H1 (cell line): ENCODE measurements around the gene LCNL1. TPM values are rescaled to one million over a fixed set of nuclear protein-coding genes. Genes with fewer than 3 reads are reported as not detected.

Experiments
- CTCF ChIA-PET: fragments of 300-600 bp; sonication (Branson Sonifier 250); formaldehyde crosslinking; loops from one replicate; lab custom pipeline; 2021; ENCODE audit not compliant: partially characterized antibody; lab: Charles Lee
- POLR2A ChIA-PET: fragments of 300-600 bp; sonication (Branson Sonifier 250); formaldehyde crosslinking; loops from one replicate; lab custom pipeline; 2021; ENCODE audit warnings: inconsistent platforms; ENCODE audit not compliant: partially characterized antibody; lab: Charles Lee
- DNase-seq, 2 experiments: peaks; one replicate each; pipeline versions ENCODE4 v3.0.0 to v3.0.0-alpha.2; 2010 to 2022; ENCODE audit warnings: low spot score in 2 of 2, low read depth in 1 of 2, mixed read lengths in 1 of 2
- FAIRE-seq: peaks from 2 replicates; lab custom pipeline; 2011; peaks lifted over from hg19 to GRCh38; lab: Jason Lieb, UNC
- H2AFZ ChIP-seq: 2 replicates; pipeline ENCODE4 v1.8.1; 2012; ENCODE audit warnings: low read length, inconsistent platforms
- H2AK5ac ChIP-seq: 2 replicates; pipeline ENCODE4 v1.6.1; 2013; ENCODE audit warnings: low read depth, low read length
- H2BK120ac ChIP-seq: replicated peaks from 2 replicates; pipeline ENCODE3; 2013; ENCODE audit warnings: low read depth, low read length, inconsistent platforms
- H2BK12ac ChIP-seq: 2 replicates; pipeline ENCODE4 v1.6.1; 2013; ENCODE audit warnings: low read depth, low read length
- H2BK15ac ChIP-seq: 2 replicates; pipeline ENCODE4 v1.6.1; 2013; ENCODE audit warnings: low read length
- H2BK20ac ChIP-seq: 2 replicates; pipeline ENCODE4 v1.6.1; 2013; ENCODE audit warnings: low read length
- H2BK5ac ChIP-seq: 2 replicates; pipeline ENCODE4 v1.6.1; 2013; ENCODE audit warnings: low read depth, low read length
- H3K14ac ChIP-seq: 2 replicates; pipeline ENCODE4 v1.6.1; 2013; ENCODE audit warnings: inconsistent platforms; ENCODE audit not compliant: insufficient read length
- H3K18ac ChIP-seq: 2 replicates; pipeline ENCODE4 v1.6.1; 2013; ENCODE audit warnings: low read length; ENCODE audit errors: extremely low read depth
- H3K23ac ChIP-seq: 2 replicates; pipeline ENCODE4 v1.6.1; 2013; ENCODE audit warnings: inconsistent platforms; ENCODE audit not compliant: insufficient read length
- H3K23me2 ChIP-seq: 2 replicates; pipeline ENCODE4 v1.6.1; 2013; ENCODE audit warnings: low read depth, low read length
- H3K27ac ChIP-seq: 2 replicates; pipeline ENCODE4 v1.6.1; 2011; ENCODE audit warnings: low read depth, low read length, inconsistent platforms
- H3K27me3 ChIP-seq, 4 experiments: replicated peaks in 1 of 4; 1 replicate in 1 of 4; 2 replicates in 3 of 4; pipeline versions ENCODE4 v1.6.1 to v1.8.1; 2011 to 2013; ENCODE audit warnings: low read length in 3 of 4, mild to moderate bottlenecking in 3 of 4, inconsistent platforms in 2 of 4, mixed read lengths in 2 of 4, moderate library complexity in 1 of 4; ENCODE audit not compliant: control insufficient read depth in 3 of 4, insufficient read depth in 3 of 4; ENCODE audit errors: extremely low read depth in 1 of 4
- H3K36me3 ChIP-seq, 4 experiments: 2 replicates each; pipeline versions ENCODE4 v1.6.1 to v1.8.1; 2011 to 2013; ENCODE audit warnings: mild to moderate bottlenecking in 4 of 4, low read length in 3 of 4, moderate library complexity in 2 of 4, control low read depth in 1 of 4, inconsistent platforms in 1 of 4; ENCODE audit not compliant: insufficient read depth in 4 of 4, control insufficient read depth in 2 of 4
- H3K4ac ChIP-seq: replicated peaks from 2 replicates; pipeline ENCODE3; 2013; ENCODE audit warnings: low read length, low read depth, mixed read lengths, inconsistent platforms; ENCODE audit not compliant: insufficient read length
- H3K4me1 ChIP-seq, 4 experiments: replicated peaks in 1 of 4; 1 replicate in 1 of 4; 2 replicates in 3 of 4; pipeline versions ENCODE4 v1.6.1 to v1.8.1; 2011 to 2013; ENCODE audit warnings: low read length in 3 of 4, inconsistent platforms in 2 of 4, mixed read lengths in 1 of 4; ENCODE audit not compliant: insufficient read depth in 4 of 4, control insufficient read depth in 3 of 4
- H3K4me2 ChIP-seq, 2 experiments: 2 replicates each; pipeline versions ENCODE4 v1.6.1 to v1.8.1; 2011 to 2013; ENCODE audit warnings: low read depth in 2 of 2, low read length in 2 of 2, control low read depth in 1 of 2, inconsistent platforms in 1 of 2, mild to moderate bottlenecking in 1 of 2; ENCODE audit not compliant: insufficient read depth in 1 of 2
- H3K4me3 ChIP-seq, 4 experiments: fragments of 200-600, 300-600 bp in 1 of 4; sonication (generic), shearing (Covaris generic), sonication (Bioruptor Twin) in 1 of 4; 2 replicates each; pipeline versions ENCODE4 v1.5.1 to v1.8.1; 2011 to 2016; ENCODE audit warnings: low read length in 4 of 4, low read depth in 3 of 4, control low read depth in 2 of 4, inconsistent platforms in 2 of 4, mild to moderate bottlenecking in 2 of 4, mixed read lengths in 1 of 4, moderate library complexity in 1 of 4; ENCODE audit not compliant: insufficient read depth in 2 of 4; ENCODE audit errors: extremely low read depth in 1 of 4
- H3K56ac ChIP-seq: replicated peaks from 2 replicates; pipeline ENCODE3; 2013; ENCODE audit warnings: low read depth, mild to moderate bottlenecking, mixed read lengths, low read length, inconsistent platforms; ENCODE audit not compliant: insufficient read length
- H3K79me1 ChIP-seq: 2 replicates; pipeline ENCODE4 v1.6.1; 2013; ENCODE audit warnings: low read depth, low read length, control low read depth
- H3K79me2 ChIP-seq, 2 experiments: 2 replicates each; pipeline versions ENCODE4 v1.6.1 to v1.8.1; 2012 to 2013; ENCODE audit warnings: low read length in 2 of 2, mild to moderate bottlenecking in 2 of 2, inconsistent platforms in 1 of 2; ENCODE audit not compliant: insufficient read depth in 2 of 2, control insufficient read depth in 1 of 2
- H3K9ac ChIP-seq, 4 experiments: replicated peaks in 1 of 4; 1 replicate in 1 of 4; 2 replicates in 3 of 4; pipeline versions ENCODE4 v1.6.1 to v1.8.1; 2011 to 2013; ENCODE audit warnings: low read depth in 3 of 4, low read length in 3 of 4, control low read depth in 2 of 4, mild to moderate bottlenecking in 2 of 4, moderate library complexity in 2 of 4, inconsistent platforms in 1 of 4; ENCODE audit errors: extremely low read depth in 1 of 4
- H3K9me3 ChIP-seq, 2 experiments: 2 replicates each; pipeline versions ENCODE4 v1.6.1 to v1.8.1; 2012 to 2013; ENCODE audit warnings: mild to moderate bottlenecking in 2 of 2, moderate library complexity in 2 of 2, control low read depth in 1 of 2, inconsistent platforms in 1 of 2, low read depth in 1 of 2, low read length in 1 of 2, mixed read lengths in 1 of 2; ENCODE audit not compliant: insufficient read depth in 2 of 2
- H4K20me1 ChIP-seq, 2 experiments: replicated peaks in 1 of 2; 2 replicates each; pipeline versions ENCODE3 to v1.8.1; 2011 to 2013; ENCODE audit warnings: inconsistent platforms in 2 of 2, low read length in 2 of 2, mild to moderate bottlenecking in 1 of 2; ENCODE audit not compliant: insufficient read depth in 2 of 2, control insufficient read depth in 1 of 2
- H4K5ac ChIP-seq: 2 replicates; pipeline ENCODE4 v1.6.1; 2013; ENCODE audit warnings: low read length, low read depth, mixed read lengths, inconsistent platforms; ENCODE audit not compliant: insufficient read length
- H4K8ac ChIP-seq: 2 replicates; pipeline ENCODE4 v1.8.0; 2013; ENCODE audit warnings: mild to moderate bottlenecking, moderate library complexity, low read length, inconsistent platforms; ENCODE audit not compliant: insufficient read depth; ENCODE audit errors: extremely low read depth
- H4K91ac ChIP-seq: replicated peaks from 2 replicates; pipeline ENCODE3; 2013; ENCODE audit warnings: low read length, mixed read lengths, inconsistent platforms; ENCODE audit not compliant: insufficient read length
- GABPA ChIP-seq: IDR thresholded peaks from 2 replicates; pipeline ENCODE4 v1.6.1; 2011; ENCODE audit warnings: mild to moderate bottlenecking, low read length, moderate library complexity, borderline replicate concordance; ENCODE audit not compliant: insufficient read depth
- MAX ChIP-seq: IDR thresholded peaks from 2 replicates; pipeline ENCODE4 v1.6.1; 2012; ENCODE audit warnings: inconsistent platforms
- SAP30 ChIP-seq: fragments of 300-600 bp; sonication (generic); IDR thresholded peaks from 2 replicates; pipeline ENCODE4 v1.7.1; 2012; ENCODE audit warnings: low read length, moderate library complexity, mild to moderate bottlenecking, inconsistent platforms; ENCODE audit not compliant: insufficient read depth, insufficient replicate concordance
- WGBS, 2 experiments: shearing (Covaris generic) in 1 of 2; methylation state at CpG; one replicate each; pipeline versions ENCODE4 v1.1.6 to v1.1.7; 2013 to 2015; ENCODE audit warnings: low lambda C conversion rate in 2 of 2, mixed read lengths in 2 of 2, inconsistent platforms in 1 of 2, low coverage in 1 of 2, missing lambda C conversion rate in 1 of 2; ENCODE audit not compliant: insufficient replicate concordance in 2 of 2, insufficient coverage in 1 of 2, insufficient read length in 1 of 2; ENCODE audit errors: extremely low coverage in 1 of 2, missing lambda C conversion rate in 1 of 2; 5-methylcytosine and 5-hydroxymethylcytosine counted together
- polyA plus RNA-seq, 7 experiments: library from polyadenylated mRNA; depleted of rRNA in 3 of 7; stranded (reverse) in 5 of 7; unstranded in 2 of 7; fragments of >200 nt in 5 of 7; fragments of 200-250 nt in 2 of 7; gene quantifications; 1 replicate in 5 of 7; 2 replicates in 1 of 7; 4 replicates in 1 of 7; pipeline versions ENCODE4 v1.2.1 to v1.2.3, GENCODE V29; 2011 to 2013; ENCODE audit warnings: missing spikeins in 2 of 7, mixed read lengths in 2 of 7
- total RNA-seq: library from RNA; stranded (reverse); fragmentation: NEBNext Ultra II Directional; extraction: Animal tissue kit (Norgen Biotek cat#: 25700); gene quantifications from 2 replicates; pipeline ENCODE4 v1.2.1, GENCODE V29; 2021

Gene LCNL1
- total and polyA plus RNA-seq, 2 of the 8 experiments (the other 6 are each of a cell fraction or from before 2014, with no cell fraction given) = 0.11 TPM; not detected in 1

DNA sequence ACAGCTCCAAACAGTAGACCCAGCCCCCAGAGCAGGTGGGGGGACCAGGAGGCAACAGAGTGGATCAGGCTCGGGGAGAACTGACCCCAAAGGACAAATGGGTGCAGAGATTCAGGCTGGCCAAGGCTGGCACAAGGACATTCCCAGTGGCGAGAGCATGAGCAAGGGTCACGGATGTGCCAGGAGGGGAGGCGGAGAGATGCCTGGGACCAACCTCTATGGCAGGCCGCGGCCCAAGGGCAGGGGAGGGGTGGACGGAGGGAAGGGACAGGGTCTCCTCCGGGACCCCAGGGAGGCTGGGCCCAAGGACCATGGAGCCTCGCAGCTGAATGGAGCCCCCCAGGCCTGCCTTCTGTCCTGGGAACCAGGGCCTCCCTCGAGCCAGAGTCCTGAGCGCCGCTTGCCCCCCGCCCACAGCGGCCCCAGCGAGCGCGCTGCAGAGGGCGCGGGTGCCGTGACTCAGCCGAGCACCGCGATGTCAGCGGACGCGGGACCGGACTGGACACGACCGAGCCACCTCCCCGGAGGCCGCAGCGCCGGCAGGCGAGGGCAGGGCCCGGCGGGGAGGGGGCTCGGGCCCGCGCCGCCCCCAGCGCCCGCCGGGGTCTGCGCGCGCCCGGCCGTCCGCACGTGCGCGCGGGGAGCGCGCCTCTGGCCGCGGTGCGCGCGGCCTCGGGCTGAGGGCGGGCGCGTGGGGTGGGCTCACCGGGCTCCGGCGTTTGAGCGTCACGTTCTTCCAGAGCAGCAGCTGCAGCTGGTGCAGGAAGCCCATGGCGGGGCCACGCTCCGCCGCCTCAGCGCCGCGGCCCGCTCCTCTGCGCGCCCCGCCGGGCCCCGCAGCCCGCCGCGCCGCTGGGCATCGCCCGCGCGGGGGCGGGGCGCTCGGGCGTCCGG lies 44.8 kb downstream of the LCNL1 start, which contains the start of gene ABCA2:
TSS of gene ABCA2 (minus strand) at position 869 of the 894 bp plus-strand sequence. CDS start at position 772, 97 bp downstream.
- Histone ChIP-seq H3K4me1 (peaks cover 0 to 11% (median 3%) of the 10 kb centered on the region in 4 experiments; a peak in 5 of 7 replicates), H3K79me2 (no peaks in the 10 kb centered on the region), H2AFZ (peak within 1 kb of the TSS; percentile 82; the same call in 1 of the 2 replicates), H2BK12ac (no peak within 1 kb of the TSS; the same call in 1 of the 2 replicates), H4K5ac (no peak within 1 kb of the TSS), H3K36me3 (no peaks in the 10 kb centered on the region), H3K79me1 (no peaks in the 10 kb centered on the region), H3K4me2 (peak within 1 kb of the TSS; percentile 39 to 91), H3K23me2 (peaks cover 4% of the 10 kb centered on the region; the same call in 1 of the 2 replicates), H3K56ac (no peak within 1 kb of the TSS), H4K91ac (peak within 1 kb of the TSS; percentile 59), H3K18ac (peak within 1 kb of the TSS; percentile 60), H4K20me1 (peaks cover 0 to 4% of the 10 kb centered on the region in 2 experiments), H3K4me3 (peak within 1 kb of the TSS; percentile 37 to 78 (median 46)), H2BK5ac (no peak within 1 kb of the TSS), H2BK15ac (peak within 1 kb of the TSS; percentile 88; the same call in 1 of the 2 replicates), H3K27ac (no peak within 1 kb of the TSS), H3K27me3 (peaks cover 1 to 27% (median 15%) of the 10 kb centered on the region in 4 experiments; a peak in 6 of 7 replicates), H3K4ac (peak within 1 kb of the TSS; percentile 80), H3K9ac (no peak within 1 kb of the TSS; a peak in 2 of 7 replicates), H3K9me3 (no peaks in the 10 kb centered on the region), H4K8ac (peak within 1 kb of the TSS; percentile 46), H2AK5ac (no peak within 1 kb of the TSS), H2BK120ac (no peak within 1 kb of the TSS), H2BK20ac (no peak within 1 kb of the TSS), H3K23ac (no peak within 1 kb of the TSS), H3K14ac (no peak within 1 kb of the TSS)
- TF ChIP-seq MAX = peak; percentile 7; the same call in 1 of the 2 replicates
- TF ChIP-seq GABPA = peak; percentile 60; the same call in 1 of the 2 replicates
- no peak for TF ChIP-seq SAP30
- WGBS, 2 experiments = 38% methylated on average over 16 of the region's 95 CpGs; no CpG with 5 or more reads in 1 of the 2 experiments
- no peak for DNase-seq
- ChIA-PET POLR2A (interaction anchor here (1.2 kb wide), 1 partner anchor 213 kb away, joined by 3 read pairs; the partner anchor contains the start of gene TUBB4B), CTCF (interaction anchor here (0.8 to 8.5 kb wide), 26 partner anchors 7 to 234 kb away, joined by 3 to 110 read pairs (median 10); partner anchors contain the start of genes AJM1, C8G, CLIC3 and LCNL1)
- no peak for FAIRE-seq
